Transverse colon (tissue), 4 donors: Measurements from ENCODE around the gene SLC2A13. TPM values are rescaled to one million over a fixed set of nuclear protein-coding genes. Genes with fewer than 3 reads are reported as not detected.
"Not testable (repeated sequence)": the region's sequence is repeated elsewhere in the genome, so short reads cannot be mapped to it uniquely, and the experiment has no call there.

ENCODE experiments used
- DNase-seq: peaks from one replicate; pipeline ENCODE4 v3.0.0-alpha.2; 2019
- H3K27ac ChIP-seq, 4 donors: fragments of 200-600 bp; sonication (generic); 2 replicates each; pipeline ENCODE4 v1.5.1; 2016 to 2018; ENCODE audit warnings: inconsistent platforms in 4 of 4
- H3K27me3 ChIP-seq: fragments of 200-600 bp; sonication (generic); 2 replicates; pipeline ENCODE4 v1.5.1; 2017; ENCODE audit warnings: inconsistent platforms
- H3K36me3 ChIP-seq, 4 donors: fragments of 200-600 bp; sonication (generic); 2 replicates each; pipeline ENCODE4 v1.5.1; 2017 to 2019; ENCODE audit warnings: inconsistent platforms in 4 of 4
- H3K4me1 ChIP-seq, 4 donors: fragments of 200-600 bp; sonication (generic); 2 replicates each; pipeline ENCODE4 v1.5.1; 2017 to 2020; ENCODE audit warnings: inconsistent platforms in 4 of 4
- H3K4me3 ChIP-seq, 4 donors: fragments of 200-600 bp; sonication (generic); 1 replicate in 1 of 4; 2 replicates in 3 of 4; pipeline versions ENCODE4 v1.5.1 to v1.6.1; 2017 to 2019; ENCODE audit warnings: inconsistent platforms in 4 of 4
- H3K9me3 ChIP-seq, 2 donors: fragments of 200-600 bp; sonication (generic); 2 replicates each; pipeline ENCODE4 v1.5.1; 2017 to 2019; ENCODE audit warnings: inconsistent platforms in 2 of 2
- EP300 ChIP-seq: sonication (generic); formaldehyde crosslinking; IDR thresholded peaks from one replicate; pipeline ENCODE4 v1.6.1; 2017; ENCODE audit warnings: antibody characterized with exemption, low read depth
- POLR2A ChIP-seq: fragments of 450-650 bp; IDR thresholded peaks from one replicate; pipeline ENCODE4 v1.6.1; 2016; ENCODE audit warnings: antibody characterized with exemption, mild to moderate bottlenecking, moderate library complexity
- POLR2AphosphoS5 ChIP-seq, 3 donors: sonication (generic); formaldehyde crosslinking; IDR thresholded peaks; one replicate each; pipeline ENCODE4 v1.6.1; 2016; ENCODE audit warnings: antibody characterized with exemption in 3 of 3
- WGBS, 2 donors: methylation state at CpG; one replicate each; pipeline ENCODE4 v1.1.5; 2018; ENCODE audit warnings: low coverage in 1 of 2; 5-methylcytosine and 5-hydroxymethylcytosine counted together
- in situ Hi-C, 4 donors: fragments of 200-750 bp; cut with MboI; loops; one replicate each; pipeline versions ENCODE4 v1.15.0 to v1.15.1; 2017; ENCODE audit warnings: low sequenced_read_pairs in 3 of 4, low pct_ligation_motif_present in 1 of 4, low pct_unique_long_range_greater_than_20kb in 1 of 4
- intact Hi-C: fragments of 100-400 bp; cut with DNase I; formaldehyde crosslinking; loops from one replicate; pipeline ENCODE4 v1.15.1; 2023; ENCODE audit warnings: low total_unique reads
- total RNA-seq, 4 donors: library from RNA; depleted of rRNA; stranded (reverse); fragments of >200 nt; gene quantifications; one replicate each; pipeline ENCODE4 v1.1.0, GENCODE V29; 2016
- TF ChIP-seq, protein P1 (sequence below), 5 experiments: fragments of 200-600 bp in 3 of 5; fragments of 450-650 bp in 2 of 5; sonication (generic) in 3 of 5; IDR thresholded peaks; 1 replicate in 2 of 5; 2 replicates in 3 of 5; pipeline ENCODE4 v1.5.1; 2016 to 2017; ENCODE audit warnings: antibody characterized with exemption in 5 of 5, inconsistent platforms in 3 of 5, mild to moderate bottlenecking in 2 of 5, moderate library complexity in 1 of 5

Gene SLC2A13
- total RNA-seq, 4 donors from 2014 or later, result 31.8 to 70.7 (median 46.8) TPM

DNA sequence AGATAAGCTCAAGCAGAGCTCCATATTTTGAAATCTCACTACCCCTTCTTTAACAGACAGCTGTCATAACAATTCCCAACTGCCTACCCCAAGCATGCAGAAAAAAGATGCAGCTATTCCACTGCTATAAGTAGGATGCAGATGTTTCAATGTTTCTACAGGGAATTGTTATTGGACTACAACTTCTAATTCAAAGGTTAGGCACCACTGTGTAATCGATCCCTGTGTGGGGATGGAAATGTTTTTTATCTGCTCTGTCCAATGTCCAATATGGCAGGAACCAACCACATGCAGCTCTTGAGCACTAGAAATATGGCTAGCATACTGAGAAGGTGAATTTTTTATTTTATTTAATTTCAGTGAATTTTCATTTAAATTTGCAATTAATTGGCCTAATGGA, 208.6 kb downstream of the SLC2A13 start:
- no peaks in the 10 kb centered on the region for H3K27me3 ChIP-seq
- intact Hi-C loops (no loop called here), in situ Hi-C loops (no loop called here)
- DNase-seq, result no peak
- no peak overlapping the region for H3K27ac ChIP-seq
- no peaks in the 10 kb centered on the region for H3K9me3 ChIP-seq
- TF ChIP-seq POLR2AphosphoS5 (IDR thresholded peaks at IDR 0.05) (no peak), POLR2A (no peak), EP300 (no peak)
- TF ChIP-seq, protein P1, sequence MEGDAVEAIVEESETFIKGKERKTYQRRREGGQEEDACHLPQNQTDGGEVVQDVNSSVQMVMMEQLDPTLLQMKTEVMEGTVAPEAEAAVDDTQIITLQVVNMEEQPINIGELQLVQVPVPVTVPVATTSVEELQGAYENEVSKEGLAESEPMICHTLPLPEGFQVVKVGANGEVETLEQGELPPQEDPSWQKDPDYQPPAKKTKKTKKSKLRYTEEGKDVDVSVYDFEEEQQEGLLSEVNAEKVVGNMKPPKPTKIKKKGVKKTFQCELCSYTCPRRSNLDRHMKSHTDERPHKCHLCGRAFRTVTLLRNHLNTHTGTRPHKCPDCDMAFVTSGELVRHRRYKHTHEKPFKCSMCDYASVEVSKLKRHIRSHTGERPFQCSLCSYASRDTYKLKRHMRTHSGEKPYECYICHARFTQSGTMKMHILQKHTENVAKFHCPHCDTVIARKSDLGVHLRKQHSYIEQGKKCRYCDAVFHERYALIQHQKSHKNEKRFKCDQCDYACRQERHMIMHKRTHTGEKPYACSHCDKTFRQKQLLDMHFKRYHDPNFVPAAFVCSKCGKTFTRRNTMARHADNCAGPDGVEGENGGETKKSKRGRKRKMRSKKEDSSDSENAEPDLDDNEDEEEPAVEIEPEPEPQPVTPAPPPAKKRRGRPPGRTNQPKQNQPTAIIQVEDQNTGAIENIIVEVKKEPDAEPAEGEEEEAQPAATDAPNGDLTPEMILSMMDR (IDR thresholded peaks at IDR 0.05), result no peak
- 80 to 96% methylated on average over 1 of the region's 1 CpG for WGBS, 2 donors
- H3K36me3 ChIP-seq, result no peaks in the 10 kb centered on the region
- H3K4me1 ChIP-seq, result no peaks in the 10 kb centered on the region
- no peak overlapping the region for H3K4me3 ChIP-seq

DNA sequence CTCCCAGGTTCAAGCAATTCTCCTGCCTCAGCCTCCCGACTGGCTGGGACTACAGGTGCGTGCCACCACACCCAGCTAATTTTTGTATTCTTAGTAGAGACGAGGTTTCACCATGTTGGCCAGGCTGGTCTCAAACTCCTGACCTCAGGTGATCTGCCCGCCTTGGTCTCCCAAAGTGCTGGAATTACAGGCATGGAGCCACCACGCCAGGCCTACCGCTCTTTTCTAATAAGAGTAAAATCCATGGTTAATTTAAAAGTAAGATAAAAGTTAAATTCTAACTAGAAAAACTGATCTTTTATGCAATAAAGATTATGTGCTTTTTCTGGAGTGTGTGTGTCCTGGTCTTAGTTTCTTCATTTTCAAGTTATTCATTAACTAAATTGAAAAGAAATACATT, 212.5 kb downstream of the SLC2A13 start:
- H3K9me3 ChIP-seq, in situ Hi-C loops, H3K4me1 ChIP-seq, intact Hi-C loops, DNase-seq, H3K27ac ChIP-seq, H3K4me3 ChIP-seq, H3K36me3 ChIP-seq, H3K27me3 ChIP-seq: not testable (repeated sequence)
- 83 to 94% methylated on average over 2 to 6 of the region's 6 CpGs for WGBS, 2 donors

DNA sequence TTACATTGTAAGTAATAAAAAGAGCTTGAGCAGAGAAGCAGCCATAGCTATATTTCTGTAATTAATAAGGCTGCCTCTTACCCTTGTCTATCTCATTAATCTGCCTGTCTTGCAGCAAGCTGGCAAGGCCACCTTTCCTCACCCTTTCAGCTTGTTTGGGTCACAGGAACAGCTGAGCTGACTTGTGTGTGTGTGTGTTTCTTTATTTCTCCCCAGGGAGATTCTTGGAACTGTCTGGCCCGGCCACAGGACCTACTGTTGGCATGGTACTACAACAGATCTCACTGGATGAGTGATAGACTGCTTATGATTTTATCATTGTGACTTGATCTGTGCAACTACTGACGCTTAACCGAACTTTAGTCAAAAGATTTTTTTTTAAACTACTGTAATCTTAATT, 213.7 kb downstream of the SLC2A13 start:
- WGBS, 2 donors, result 79 to 100% methylated on average over 2 to 3 of the region's 3 CpGs
- Histone ChIP-seq H3K27me3 (no peaks in the 10 kb centered on the region), H3K4me1 (no peaks in the 10 kb centered on the region), H3K9me3 (no peaks in the 10 kb centered on the region), H3K36me3 (no peaks in the 10 kb centered on the region), H3K27ac (no peak overlapping the region), H3K4me3 (no peak overlapping the region)
- intact Hi-C loops, result no loop called here
- TF ChIP-seq, protein P1 (IDR thresholded peaks at IDR 0.05), result no peak
- TF ChIP-seq POLR2A (no peak), EP300 (no peak), POLR2AphosphoS5 (IDR thresholded peaks at IDR 0.05) (no peak)
- DNase-seq, result no peak
- in situ Hi-C loops, result no loop called here

DNA sequence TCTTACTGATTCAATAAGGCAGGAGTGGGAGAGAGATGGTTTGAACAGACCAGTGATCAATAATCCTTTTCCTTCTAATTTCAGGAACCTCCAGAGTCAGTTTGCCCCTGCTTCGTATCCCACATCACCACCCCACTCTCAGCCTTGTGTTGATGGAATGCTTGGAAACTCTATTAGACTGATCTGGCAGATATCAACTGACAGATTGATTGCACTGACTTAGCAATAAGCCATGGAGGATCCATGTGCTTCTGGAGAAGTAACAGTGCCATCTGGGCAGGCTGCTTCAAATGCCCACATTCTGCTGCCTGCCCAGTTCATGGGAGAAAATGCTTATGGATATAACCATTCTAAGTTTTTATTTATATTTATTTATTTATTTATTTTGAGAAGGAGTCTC, 218.0 kb downstream of the SLC2A13 start:
- DNase-seq, result no peak
- Histone ChIP-seq H3K27ac (no peak overlapping the region), H3K4me3 (no peak overlapping the region), H3K4me1 (no peaks in the 10 kb centered on the region), H3K36me3 (no peaks in the 10 kb centered on the region), H3K27me3 (no peaks in the 10 kb centered on the region), H3K9me3 (no peaks in the 10 kb centered on the region)
- TF ChIP-seq, protein P1 (IDR thresholded peaks at IDR 0.05), result no peak
- TF ChIP-seq EP300, result no peak
- no peak for TF ChIP-seq POLR2A
- TF ChIP-seq POLR2AphosphoS5 (IDR thresholded peaks at IDR 0.05), result no peak
- in situ Hi-C loops, result no loop called here
- intact Hi-C loops, result no loop called here
- 83% methylated on average over 1 of the region's 1 CpG; no CpG with 5 or more reads in 1 of the 2 donors for WGBS, 2 donors

DNA sequence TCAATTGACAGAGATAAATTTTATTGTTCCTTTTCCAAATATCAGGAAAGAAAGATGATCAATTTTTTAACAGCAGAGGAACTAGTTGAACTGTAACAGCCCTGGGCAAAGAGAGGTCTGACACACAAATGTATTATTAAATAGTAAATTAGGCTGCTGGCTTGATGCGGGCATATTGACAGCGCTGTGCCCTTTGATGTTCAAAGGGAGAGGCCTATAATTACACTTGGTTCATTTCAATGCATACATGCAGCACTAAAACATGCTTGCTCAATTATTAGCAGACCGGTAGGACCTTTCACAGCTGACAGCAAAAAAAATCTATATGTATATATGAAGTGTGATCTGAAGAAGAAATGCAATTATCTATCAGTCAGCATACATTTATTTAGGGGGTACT, 219.8 kb downstream of the SLC2A13 start:
- intact Hi-C loops (no loop called here), in situ Hi-C loops (no loop called here)
- no peak overlapping the region for H3K27ac ChIP-seq
- H3K36me3 ChIP-seq, result no peaks in the 10 kb centered on the region
- DNase-seq, result no peak
- no peak for TF ChIP-seq POLR2AphosphoS5 (IDR thresholded peaks at IDR 0.05)
- TF ChIP-seq POLR2A, result no peak
- no peak for TF ChIP-seq EP300
- TF ChIP-seq, protein P1 (IDR thresholded peaks at IDR 0.05), result no peak
- no peaks in the 10 kb centered on the region for H3K4me1 ChIP-seq
- WGBS, 2 donors, result 75 to 76% methylated on average over 3 of the region's 3 CpGs
- H3K27me3 ChIP-seq, result no peaks in the 10 kb centered on the region
- H3K4me3 ChIP-seq, result no peak overlapping the region
- no peaks in the 10 kb centered on the region for H3K9me3 ChIP-seq
